ENCODE data around the gene UBE2I.

The UBE2I gene

GRCh38 chr16:1277151-1277598 is 32.3 kb upstream of the UBE2I start:
- DNase-seq (ENCODE audit: low read depth in 2 of 3, low spot score in 1 of 3), result no peak

DNA sequence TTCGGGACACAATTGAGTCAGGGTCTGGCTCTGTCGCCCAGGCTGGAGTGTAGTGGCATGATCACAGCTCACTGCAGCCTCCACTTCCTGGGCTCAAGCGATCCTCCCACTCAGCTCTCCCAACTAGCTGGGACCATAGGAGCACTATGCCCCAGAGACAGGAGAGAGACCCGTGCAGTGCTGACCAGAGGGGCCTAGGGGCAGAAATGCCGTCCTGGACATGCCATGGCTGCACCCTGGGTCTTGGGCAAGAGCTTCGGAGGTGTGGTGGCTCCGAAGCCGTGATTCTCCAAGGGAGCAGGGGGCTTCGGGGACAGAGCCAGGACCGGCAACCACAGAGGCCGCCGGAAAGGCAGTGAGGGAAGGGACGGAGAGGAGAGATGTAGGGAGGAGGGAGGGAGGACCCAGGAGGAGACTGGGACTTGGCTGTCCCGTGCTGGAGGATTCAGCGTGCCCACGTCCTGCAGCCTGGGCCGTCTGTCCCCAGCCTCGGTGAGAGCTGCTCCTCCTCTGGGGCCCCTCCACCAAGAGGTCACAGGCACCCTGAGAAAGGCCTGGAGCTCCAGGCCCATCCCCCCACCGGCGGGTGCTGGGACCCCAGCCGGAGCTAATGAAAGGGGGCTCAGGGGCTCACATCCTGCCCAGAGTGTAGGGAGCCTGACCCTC is 31.7 kb upstream of the UBE2I start:
- no peak for DNase-seq (ENCODE audit: low read depth in 2 of 3, low spot score in 1 of 3)

- no peak for DNase-seq (ENCODE audit: low read depth in 2 of 3, low spot score in 1 of 3)
Observed at GRCh38 chr16:1278477-1278876, 31.0 kb upstream of the UBE2I start.

DNA sequence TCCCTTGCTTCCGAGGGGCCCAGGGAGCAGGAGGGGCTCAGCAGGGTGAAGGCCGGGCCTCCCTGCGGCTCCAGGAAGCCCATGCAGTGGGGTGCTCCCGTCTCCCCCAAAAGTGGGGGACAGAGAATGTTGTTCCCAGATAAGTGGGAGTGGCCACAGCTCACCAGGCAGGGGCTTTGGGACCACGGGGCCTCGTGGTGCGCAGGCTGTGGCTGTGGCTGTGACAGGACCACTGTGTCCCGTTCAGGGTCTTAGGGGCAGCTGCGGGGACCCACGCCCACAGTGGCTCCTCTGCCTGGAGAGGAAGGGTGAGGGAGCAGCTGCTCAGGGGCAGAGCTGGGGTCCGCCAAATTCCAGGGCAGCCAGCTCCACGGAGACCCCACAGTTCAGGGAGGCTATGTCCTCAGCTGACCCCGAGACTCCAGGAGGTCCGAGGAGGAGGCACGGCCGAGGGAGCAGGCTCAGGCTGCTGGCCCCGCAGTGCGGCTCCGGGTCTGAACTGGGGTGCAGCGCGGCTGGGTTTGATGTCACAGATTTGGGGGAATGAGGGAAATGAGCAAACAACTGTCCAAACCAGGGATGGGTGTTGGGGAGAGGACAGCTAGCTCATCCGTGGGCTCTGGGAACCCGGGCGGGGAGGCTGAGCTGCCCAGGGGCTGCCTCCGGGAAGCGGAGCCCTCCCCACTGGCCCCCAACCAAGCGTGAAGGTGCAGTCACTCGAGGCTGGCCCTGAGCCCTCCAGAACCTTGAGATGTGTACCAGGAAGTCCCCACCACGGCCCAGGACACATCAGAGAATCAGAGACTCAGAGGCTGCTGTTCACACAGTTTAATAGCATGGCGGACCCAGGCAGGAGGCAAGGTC is 30.1 kb upstream of the UBE2I start:
- no peak for DNase-seq (ENCODE audit: low read depth in 2 of 3, low spot score in 1 of 3)

DNA sequence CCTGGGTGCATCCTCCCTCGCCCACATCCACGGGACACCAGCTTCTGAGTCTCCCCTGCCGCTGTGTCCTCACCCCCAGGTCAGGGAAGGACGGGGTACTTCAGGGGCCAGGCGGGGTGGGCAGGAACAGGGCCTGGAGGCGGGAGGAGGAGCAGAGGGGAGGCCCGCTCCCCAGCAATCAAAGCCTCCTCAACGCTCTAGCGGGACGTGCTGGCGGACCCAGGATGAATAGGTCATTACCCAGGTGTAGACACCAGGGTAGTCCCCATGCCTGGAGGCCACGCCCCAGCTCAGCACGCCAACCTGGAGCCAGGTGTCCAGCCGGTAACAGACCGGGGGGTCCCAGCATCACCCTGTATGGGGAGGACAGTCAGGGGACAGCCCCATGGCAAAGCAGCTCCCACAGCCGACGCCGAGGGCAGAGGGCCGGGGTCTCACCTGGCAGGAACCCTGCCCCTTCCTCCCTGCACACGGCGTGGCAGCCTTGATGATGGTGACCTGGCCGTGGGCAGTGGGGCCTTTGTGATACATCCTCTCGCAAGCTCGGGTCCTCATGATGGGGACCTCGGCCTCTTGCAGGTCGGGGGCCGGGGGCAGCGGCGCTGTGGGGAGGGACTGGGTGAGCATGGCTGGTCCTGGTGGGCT is 29.4 kb upstream of the UBE2I start:
- DNase-seq (ENCODE audit: low read depth in 2 of 3, low spot score in 1 of 3), result no peak

- no peak for DNase-seq (ENCODE audit: low read depth in 2 of 3, low spot score in 1 of 3)
Observed at GRCh38 chr16:1280783-1281182, 28.7 kb upstream of the UBE2I start.

DNA sequence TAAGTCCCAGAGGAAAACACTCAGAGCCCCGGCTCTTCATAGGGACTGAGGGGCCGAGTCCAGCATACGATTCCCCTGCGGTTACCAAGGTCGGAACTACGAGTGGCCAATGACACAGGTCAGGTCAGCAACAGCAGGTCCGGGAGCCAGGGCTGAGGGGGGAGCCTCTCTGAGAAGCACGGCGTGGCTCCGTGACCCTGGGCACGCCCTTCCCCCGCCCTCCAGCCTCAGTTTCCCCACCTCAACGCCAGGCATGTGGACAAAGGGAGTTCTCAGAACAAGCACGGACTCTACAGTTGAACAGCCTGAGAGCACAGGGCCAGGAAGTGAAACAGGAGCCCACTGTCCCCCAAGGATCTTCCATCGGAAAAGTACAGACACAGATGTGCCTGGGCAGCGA is 27.9 kb upstream of the UBE2I start:
- no peak for DNase-seq (ENCODE audit: low read depth in 2 of 3, low spot score in 1 of 3)

DNA sequence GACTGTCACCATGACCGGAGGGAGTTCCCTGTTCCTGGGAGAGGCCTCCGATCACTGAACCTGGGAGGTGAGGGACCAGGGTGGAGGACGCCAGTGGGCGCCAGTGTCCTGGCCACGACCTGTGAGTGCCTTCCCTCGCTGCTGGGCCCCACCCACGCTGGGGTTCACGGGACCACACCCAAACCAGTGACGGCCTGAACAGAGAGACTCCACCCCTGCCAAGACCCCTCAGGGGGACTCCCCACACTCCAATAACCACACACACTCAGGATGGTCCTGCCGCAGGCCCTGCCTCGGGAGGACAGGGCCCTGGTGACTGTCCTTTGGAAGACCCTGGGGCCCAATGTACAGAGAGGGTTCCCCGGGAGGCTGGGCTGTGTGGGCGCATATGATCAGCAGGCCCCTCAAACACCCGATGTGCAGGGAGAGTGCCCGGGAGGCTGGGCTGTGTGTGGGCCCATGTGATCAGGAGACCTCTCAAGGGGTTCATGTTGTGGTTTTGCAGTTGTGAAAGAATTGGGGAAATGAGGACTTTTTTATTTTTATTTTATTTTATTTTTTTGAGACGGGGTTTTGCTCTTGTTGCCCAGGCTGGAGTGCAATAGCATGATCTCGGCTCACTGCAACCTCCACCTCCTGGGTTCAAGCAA is 27.0 kb upstream of the UBE2I start:
- DNase-seq (ENCODE audit: low read depth in 2 of 3, low spot score in 1 of 3), result no peak

DNA sequence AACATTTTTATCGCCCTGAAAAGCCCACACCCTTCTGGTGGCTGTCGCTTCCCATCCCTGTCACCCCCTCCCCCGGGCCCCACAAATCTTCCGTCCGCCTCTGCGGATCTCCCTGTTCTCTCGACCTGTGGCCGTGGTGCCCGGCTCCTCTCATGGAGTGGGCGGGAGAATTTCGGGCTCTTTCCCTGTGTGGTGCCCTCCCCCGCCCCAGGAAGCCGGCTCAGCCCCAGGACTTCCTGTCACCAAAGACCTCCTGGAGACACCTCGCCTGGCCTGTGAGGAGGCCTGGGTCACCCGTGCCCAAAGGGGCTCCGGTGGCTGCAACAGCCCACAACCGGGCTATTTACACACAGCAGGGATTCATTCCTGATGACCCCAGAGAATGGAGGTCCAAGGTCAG is 26.1 kb upstream of the UBE2I start:
- DNase-seq (ENCODE audit: low read depth in 2 of 3, low spot score in 1 of 3), result no peak

DNA sequence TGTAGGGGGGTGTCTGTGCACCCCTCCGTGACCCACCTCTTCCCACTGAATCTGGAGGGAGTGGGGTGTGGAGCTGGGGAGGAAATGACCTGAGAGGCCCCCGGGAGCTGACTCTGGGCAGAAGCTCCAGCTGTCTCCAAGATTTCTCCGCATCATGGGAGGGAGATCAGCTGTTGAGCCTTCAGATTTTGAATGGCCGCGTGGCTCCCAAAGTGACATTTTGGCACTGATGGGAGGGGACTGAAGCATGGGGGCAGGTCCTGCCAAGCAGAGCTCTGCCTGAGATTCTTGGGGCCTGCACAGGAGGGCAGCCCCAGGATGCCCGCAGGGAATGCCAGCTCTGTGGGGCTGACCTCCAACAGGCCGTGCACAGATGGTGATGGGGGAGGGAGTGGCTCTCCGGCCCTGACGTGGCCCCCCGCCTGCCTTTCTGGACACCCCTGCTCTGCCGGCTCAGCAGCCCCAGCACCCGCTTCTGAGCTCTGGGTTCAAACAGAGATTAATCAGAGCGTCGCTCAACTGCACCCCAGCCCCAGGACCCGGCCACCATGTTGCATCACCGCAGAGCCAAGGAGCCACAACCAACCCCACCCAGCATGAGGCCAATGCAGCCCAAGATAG is 25.3 kb upstream of the UBE2I start:
- no peak for DNase-seq (ENCODE audit: low read depth in 2 of 3, low spot score in 1 of 3)

DNA sequence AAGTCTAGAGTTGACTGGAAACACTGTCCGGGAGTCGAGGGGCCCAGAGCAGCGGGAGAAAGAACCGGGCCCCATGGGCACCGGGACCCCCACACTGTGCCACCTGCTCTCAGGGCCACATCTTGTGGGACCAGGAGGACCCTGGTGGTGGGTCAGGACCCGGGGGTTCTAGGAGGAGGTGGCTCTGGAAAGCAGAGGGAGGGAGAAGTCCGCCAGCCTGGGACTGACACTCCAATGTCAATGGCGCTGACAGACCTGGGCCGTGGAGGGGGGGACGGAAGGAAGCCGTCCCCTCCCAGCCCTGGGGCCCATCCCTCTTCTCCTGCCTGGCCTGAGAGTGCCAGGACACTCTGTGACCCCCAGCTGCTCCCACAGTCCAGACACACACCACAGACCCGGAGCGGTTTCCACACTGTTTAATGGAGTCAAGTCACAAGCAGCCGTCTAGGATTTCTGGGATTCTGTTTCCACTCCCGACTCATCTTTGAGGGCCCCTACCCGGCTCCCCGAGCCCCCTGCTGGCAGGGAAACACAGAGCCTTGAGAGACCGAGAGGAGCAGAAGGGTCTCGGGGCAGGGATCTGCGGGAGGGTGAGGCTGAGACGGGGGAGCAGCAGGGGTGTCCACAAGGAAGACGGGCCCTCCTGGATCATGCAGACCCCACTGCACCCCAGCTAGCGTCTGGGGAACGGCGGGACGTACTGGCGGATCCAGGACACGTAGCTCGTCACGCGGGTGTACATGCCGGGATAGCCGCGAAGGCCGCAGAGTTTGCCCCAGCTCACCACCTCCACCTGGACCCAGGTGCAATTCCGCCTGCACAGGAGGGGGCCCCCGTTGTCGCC is 23.5 kb upstream of the UBE2I start:
- no peak for DNase-seq (ENCODE audit: low read depth in 2 of 3, low spot score in 1 of 3)

DNA sequence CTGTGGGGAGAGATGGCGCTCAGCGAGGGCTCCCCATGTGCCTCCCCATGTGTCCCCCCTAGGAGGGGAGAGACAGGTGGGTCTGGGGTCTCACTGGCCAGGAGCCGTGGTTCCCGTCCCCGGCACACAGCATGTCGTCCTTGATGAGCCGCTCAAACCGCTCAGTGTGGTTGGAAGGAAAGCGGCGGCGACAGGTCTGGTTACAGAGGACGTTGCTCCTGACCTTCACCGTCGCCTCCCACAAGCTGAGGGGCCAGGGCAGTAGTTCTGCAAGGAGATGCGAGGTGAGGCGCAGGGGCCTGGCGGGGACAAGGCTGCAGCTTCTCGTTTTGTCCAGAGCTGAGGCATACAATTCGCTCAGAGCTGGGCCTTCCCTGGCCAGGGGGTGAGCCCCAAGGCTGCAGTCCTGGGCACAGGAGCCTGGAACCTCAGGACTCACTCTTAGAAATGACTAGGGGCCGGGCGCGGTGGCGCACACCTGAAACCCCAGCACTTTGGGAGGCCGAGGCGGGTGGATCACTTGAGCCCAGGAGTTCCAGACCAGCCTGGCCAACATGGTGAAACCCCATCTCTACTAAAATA is 22.8 kb upstream of the UBE2I start:
- no peak for DNase-seq (ENCODE audit: low read depth in 2 of 3, low spot score in 1 of 3)

GRCh38 chr16:1287982-1288670 is 21.3 kb upstream of the UBE2I start:
- DNase-seq (ENCODE audit: low read depth in 2 of 3, low spot score in 1 of 3), result no peak

- no peak for DNase-seq (ENCODE audit: low read depth in 2 of 3, low spot score in 1 of 3)
Observed at GRCh38 chr16:1288813-1289476, 20.5 kb upstream of the UBE2I start.

DNA sequence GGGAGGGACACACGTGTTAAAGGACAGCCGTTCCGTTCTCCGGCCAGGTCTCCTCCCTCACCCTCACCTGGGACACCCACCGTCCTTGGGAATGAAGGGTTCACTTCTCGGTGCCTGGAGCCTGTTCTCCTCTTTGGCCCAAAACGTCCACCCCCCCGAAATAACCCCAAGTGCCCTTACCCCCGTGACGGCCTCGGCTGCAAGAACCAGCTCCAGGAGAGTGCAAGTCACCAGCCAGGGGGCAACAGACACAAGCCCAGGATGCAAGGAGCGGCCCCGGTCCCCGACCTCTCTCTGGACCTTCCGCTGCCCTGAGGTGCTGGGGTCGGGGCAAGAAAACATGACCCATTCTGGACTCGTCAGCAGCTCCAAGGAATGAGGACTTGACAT is 20.0 kb upstream of the UBE2I start:
- DNase-seq (ENCODE audit: low read depth in 2 of 3, low spot score in 1 of 3), result no peak

DNA sequence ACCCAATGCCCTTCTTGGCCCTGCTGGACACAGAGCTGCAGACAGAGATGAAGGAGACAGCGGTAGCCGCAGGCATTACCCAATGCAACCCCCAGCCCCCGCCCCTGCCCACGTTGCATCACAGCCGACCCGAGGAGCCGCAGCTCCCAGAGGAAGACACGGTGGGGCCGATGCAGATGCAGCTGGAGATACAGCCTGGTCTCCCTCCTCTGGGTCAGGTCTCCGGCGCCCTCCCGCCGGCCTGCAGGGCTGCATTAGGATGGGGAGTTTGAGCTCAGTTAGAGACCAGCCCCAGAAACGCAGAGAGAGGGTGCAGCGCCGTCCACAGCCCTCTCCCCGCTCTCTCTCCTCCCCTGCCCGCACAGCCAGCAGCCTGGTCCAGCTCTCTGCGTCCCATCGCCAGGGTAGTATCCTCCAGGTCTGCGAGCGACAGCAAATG is 19.4 kb upstream of the UBE2I start:
- DNase-seq (ENCODE audit: low read depth in 2 of 3, low spot score in 1 of 3), result no peak

GRCh38 chr16:1290860-1291575 is 18.4 kb upstream of the UBE2I start:
- no peak for DNase-seq (ENCODE audit: low read depth in 2 of 3, low spot score in 1 of 3)

DNA sequence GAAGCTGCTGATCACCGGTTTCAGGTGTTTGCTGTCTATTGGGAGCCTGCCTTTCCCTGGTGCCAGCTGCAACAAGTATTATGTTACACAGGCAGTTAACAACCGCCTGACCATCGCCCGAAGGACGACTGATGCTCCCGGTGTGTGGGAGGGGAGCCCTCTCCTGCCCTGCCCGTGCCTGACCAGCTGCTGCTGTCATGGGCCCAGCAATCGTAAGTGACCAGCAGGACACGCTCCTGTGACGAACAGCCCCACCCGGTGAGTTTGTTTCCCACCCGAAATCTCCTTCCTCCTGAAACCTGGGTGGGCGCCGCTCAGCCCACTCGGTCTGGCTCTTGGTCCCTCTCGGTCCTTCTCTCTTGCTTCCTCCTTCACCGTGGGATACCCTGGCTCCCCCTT is 17.9 kb upstream of the UBE2I start:
- DNase-seq (ENCODE audit: low read depth in 2 of 3, low spot score in 1 of 3), result no peak

Data from stimulated activated CD4-positive, alpha-beta T cell treated with anti-CD3 and anti-CD28 coated beads, Interleukin-12 subunit alpha, Interleukin-12 subunit beta, amount 100 ng/mL, for 48 hours (primary cell).